HG03354 (cell line): ENCODE measurements around the gene CAMK2D.

Experiments used
- ATAC-seq: cut with Tn5 transposase; IDR thresholded peaks from one replicate; pipeline ENCODE4 v1.9.1; 2021; ENCODE audit warnings: mild to moderate bottlenecking; ENCODE audit not compliant: unreplicated experiment, poor library complexity, severe bottlenecking

The CAMK2D gene

DNA sequence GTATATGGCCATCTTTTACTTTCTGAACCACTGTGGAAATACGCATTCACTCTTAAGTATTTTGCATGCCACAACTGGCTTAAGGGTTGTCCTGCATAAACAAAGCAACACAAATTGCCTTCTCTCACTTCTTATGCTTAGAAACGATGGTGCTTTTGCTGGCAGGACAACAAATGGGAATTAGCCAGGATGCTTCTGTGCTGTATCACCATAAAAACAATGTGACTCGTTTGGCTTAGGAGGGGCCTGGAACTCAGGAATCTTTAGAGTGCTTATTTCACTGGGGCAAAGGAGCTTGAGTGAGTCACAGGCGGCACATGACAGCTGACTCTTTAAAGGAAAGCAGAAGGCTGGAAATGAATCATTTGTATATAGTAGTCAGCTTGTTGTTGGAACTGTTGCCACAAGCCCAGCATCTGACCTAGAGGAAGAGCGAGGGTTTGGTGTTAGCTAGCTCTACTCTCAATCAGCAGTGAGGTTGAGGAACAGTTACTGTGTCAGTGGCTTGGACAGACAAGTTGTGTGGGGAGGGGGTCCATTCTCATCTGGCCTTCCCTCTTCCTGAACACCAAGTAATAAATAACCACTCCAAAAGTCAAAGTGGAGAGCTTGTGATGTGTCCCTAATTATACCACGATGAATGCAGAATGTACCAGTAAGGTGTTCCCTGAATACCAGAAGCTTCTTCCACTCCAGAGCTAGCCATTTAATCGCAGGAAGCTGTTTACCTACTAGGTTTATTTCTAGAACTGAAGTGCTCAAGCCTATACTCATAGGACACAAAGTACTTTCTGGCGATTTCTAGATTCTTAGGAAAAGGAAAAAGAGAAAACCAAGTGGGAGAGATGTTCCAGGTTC, 293.1 kb downstream of the CAMK2D start:
- ATAC-seq: no peak

DNA sequence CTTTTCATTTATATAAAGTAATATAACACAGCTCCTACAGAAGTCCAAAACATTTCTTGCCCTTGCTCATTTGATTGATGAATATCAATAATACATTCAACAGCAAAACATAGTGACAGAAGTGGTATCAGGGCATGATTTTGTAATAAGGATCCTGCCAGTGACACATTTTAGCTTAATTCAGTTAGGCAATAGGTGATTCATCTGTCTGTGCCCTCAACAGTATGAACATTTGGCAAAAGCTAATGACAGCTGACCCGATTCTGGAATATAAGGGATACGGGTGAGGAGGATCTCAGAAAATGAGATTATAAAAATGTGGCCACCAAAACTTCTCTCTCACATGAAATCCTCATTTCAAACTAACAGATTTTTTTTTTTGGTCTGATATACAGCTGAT, 294.0 kb downstream of the CAMK2D start:
- no peak for ATAC-seq

GRCh38 chr4:113462286-113462685, 299.3 kb downstream of the CAMK2D start:
- ATAC-seq: no peak

DNA sequence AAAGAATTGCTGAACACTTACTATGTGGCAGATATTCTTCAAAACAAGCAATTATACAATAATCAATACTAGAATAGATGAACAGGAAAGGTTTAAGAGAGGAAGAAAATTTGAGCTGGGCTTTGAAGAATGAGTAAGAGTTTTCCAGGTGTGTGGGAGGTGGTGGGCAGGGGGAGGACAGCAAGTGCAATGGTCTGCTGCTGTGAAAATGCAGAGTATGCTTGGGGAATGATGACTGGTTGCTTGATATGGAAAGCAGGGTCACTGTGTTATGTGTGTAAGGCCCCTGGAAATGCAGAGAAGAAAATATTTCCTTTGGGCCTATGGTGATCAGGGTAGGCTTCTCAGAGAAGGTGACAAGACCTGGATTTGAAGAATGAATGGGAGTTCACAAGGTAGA, 300.3 kb downstream of the CAMK2D start:
- ATAC-seq: no peak

DNA sequence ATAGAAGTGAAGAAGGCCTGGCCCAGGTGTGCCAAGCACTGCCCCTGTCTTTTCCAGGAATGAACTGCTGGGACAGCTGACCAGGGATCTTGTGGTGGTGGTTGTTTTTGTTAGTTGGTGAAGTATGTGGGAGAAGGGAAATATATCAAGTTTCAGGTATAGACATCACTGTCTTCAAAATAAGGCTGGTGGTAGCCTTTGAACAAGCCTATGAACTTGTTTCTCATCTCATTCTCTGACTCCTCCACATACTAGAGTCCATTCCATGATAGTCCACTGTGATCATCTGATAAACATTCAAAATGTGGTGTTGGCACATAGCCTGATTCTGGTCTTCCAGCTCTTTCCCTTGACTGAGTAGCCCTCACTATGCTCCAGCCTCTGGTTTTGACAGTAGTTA, 303.7 kb downstream of the CAMK2D start:
- no peak for ATAC-seq

GRCh38 chr4:113457121-113457520, 304.4 kb downstream of the CAMK2D start:
- ATAC-seq: no peak

DNA sequence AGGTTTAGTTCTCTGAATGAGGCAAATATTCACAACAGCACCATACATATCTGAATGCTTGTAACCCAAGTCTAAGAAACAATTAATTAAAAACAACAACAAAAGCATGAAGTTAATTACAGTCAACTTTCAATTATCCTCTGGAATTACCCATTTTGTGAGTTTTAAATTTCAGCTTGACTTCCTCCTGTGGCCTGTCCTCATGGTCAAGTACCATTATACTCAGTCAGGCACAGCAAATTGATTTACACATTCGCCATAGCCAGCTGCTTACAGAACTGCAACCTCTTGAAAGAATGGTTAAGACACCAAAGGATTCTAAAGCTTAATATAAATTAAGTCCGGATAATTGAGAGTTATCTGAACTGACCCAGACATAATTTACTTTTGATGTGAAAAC, 306.5 kb downstream of the CAMK2D start:
- ATAC-seq: no peak

GRCh38 chr4:113452868-113453620, 308.5 kb downstream of the CAMK2D start:
- no peak for ATAC-seq

GRCh38 chr4:113452152-113452551, 309.4 kb downstream of the CAMK2D start:
- no peak for ATAC-seq

DNA sequence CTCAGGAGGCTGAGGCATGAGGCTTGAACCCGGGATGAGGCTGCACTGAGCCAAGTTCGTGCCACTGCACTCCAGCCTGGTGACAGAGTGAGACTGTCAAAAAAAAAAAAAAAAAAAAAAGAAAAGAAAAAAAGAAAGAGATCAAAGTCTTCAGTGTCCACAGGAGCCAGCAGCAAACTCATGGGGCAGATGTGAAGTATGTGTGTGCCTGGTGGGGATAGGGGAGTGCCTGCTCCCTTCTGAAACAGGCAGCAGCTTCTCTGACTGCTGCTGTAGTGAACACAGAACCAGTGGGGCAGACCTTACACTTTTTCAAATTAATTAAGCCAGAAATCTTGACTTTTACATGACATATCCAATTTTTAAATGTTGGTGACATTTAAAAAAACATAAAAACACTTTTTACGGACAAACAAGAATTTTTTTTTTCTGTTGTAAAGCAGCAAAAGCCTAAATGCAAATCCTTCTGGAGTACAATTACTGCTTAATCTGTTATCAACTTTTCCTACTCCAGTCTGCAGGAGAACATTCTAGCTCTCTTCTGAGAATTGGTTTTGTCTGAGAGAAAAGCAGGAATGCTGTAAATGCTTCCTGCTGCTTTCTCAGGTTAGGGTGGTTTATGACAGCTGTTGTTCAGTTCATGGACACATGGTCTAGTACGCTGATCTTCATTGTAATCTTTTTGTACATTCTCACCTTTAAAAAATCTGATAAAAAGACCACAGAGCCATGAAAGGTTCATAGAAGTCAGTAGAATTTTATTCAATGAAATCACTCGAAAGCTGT, 311.1 kb downstream of the CAMK2D start:
- ATAC-seq: no peak

DNA sequence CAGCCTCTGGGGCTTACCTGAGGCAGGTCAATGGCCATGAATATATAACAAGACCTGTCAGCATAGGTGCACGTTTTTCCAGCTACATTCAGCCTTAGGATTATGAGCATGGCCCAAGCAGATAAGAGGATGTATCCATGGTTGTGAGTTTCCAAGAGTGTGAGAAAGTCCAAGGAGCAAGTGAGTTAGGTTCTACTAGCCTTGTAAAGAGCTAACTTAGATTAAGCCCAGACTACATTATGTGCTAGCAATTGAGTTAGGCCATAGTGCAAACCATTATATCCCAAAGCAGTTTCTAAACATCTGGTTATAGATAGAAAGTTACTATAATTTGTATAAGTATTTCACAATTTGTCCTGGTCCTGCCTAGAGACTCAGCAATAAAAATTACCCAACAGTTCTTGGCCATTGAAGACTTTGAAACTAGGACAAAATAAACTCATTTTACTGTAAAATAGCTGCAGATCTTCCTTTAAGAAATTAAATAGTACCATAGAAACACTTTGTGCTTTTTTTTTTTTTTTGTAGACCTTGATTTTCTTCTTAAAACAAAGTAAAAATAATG, 312.0 kb downstream of the CAMK2D start:
- no peak for ATAC-seq

GRCh38 chr4:113447769-113448168, 313.8 kb downstream of the CAMK2D start:
- ATAC-seq: peak; percentile 42

- no peak for ATAC-seq
These were observed 314.5 kb downstream of the CAMK2D start for GRCh38 chr4:113447061-113447460.

DNA sequence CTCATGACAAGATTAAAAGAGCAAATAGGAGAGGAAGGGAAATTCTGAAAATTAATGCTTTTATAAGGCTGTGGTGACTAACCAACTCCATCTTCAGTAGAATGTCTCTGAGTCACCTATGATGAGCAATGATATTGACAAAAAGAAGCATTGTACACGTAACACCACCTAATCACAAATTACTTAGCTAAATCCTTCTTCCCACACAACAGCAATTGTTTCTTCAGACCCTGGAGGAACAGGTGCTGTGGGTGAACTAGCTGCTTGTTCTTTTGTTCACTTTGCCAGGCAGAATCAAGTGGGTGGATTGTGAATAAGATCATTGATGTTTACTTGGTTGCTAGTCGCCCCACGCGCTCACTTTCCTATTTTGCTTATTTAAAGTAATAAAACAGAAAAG, 315.5 kb downstream of the CAMK2D start:
- ATAC-seq: no peak

DNA sequence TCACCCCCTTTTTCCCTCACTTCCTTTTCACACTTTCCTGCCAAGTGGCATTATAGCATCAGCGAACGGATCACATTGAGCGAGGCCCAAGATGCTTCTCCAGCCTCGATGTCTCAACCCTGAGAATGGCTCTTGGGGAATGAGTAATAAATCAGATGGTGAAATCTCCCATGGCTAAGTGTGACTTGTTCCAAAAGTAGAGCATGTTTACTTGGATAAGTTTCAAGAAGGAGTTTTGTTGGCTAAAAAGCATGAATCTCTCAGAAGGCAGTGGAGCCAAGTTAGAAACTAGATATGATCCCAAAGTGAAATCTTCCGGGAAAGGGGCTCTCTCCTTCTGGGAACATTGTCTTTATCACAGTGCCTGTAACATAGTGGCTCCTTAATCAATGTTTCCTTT, 316.3 kb downstream of the CAMK2D start:
- ATAC-seq: no peak

- ATAC-seq: no peak
These were observed 317.2 kb downstream of the CAMK2D start for GRCh38 chr4:113444386-113444785.

GRCh38 chr4:113442826-113443225, 318.7 kb downstream of the CAMK2D start:
- no peak for ATAC-seq

DNA sequence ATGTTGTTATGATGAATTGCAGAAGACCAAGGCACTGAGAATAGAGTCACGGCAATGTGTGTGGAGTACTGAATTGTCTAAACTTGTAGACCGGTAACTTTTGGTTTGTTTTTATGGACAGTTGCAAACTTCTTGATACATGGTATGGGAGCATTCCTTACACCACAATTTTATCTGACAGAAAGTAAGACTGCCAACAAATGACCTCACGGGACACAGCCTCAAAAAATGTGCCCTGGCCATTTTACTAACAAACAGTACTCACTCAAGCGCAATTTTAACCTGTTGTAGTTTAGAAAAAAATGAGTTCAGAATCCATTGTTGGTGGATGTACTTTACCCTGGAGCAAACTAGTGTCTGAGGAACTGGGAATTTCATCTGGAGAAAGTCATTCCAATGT, 321.2 kb downstream of the CAMK2D start:
- no peak for ATAC-seq

DNA sequence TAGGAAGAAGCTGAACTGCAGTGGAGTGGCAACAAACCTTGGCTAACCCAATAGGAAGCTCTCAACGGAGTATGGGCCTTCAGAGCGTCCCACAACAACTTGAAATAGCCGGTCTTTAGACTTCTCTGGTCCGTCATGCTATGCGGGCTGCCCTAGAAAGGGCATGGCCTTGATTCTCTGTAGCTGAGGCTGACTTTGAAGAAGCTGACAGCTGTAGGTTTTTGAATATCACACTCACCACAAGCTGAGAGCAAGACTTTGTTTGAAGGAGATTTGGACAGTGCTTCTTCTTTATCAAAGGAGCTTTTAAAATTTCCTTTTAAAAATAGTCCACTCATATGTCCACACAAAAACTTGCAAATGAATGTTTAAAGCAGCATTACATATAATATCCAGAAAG, 322.9 kb downstream of the CAMK2D start:
- no peak for ATAC-seq

- ATAC-seq: no peak
These were observed 324.4 kb downstream of the CAMK2D start for GRCh38 chr4:113437129-113437528.
